Measurements from ENCODE around the gene ATOH7.
"Not testable (repeated sequence)": the region's sequence is repeated elsewhere in the genome, so short reads cannot be mapped to it uniquely, and the experiment has no call there.

ATOH7 gene

GRCh38 chr10:68231817-68232251 is at the start of gene ATOH7:
Gene ATOH7 (minus strand): TSS chr10:68232113. CDS start chr10:68231677, 436 bp downstream.
- FAIRE-seq: no peak

GRCh38 chr10:68280758-68281157 is 48.8 kb upstream of the ATOH7 start:
- DNase-seq (ENCODE audit: low spot score) (no peak), FAIRE-seq (no peak)

More at GRCh38 chr10:68231817-68232251, at the start of gene ATOH7:
- no peak for DNase-seq (ENCODE audit: low spot score)

GRCh38 chr10:68278906-68279753 is 47.2 kb upstream of the ATOH7 start:
- FAIRE-seq; DNase-seq (ENCODE audit: low spot score): not testable (repeated sequence)

GRCh38 chr10:68277814-68278213 is 45.9 kb upstream of the ATOH7 start:
- DNase-seq (ENCODE audit: low spot score); FAIRE-seq: not testable (repeated sequence)

GRCh38 chr10:68276224-68276623 is 44.3 kb upstream of the ATOH7 start:
- DNase-seq (ENCODE audit: low spot score) (no peak), FAIRE-seq (no peak)

- FAIRE-seq (no peak), DNase-seq (ENCODE audit: low spot score) (no peak)
Observed at GRCh38 chr10:68275600-68276126, 43.8 kb upstream of the ATOH7 start.

- FAIRE-seq (no peak), DNase-seq (ENCODE audit: low spot score) (no peak)
Observed at GRCh38 chr10:68272833-68273232, 40.9 kb upstream of the ATOH7 start.

GRCh38 chr10:68271196-68271882 is 39.4 kb upstream of the ATOH7 start:
- FAIRE-seq (no peak), DNase-seq (ENCODE audit: low spot score) (no peak)

GRCh38 chr10:68269562-68270290 is 37.8 kb upstream of the ATOH7 start:
- no peak for DNase-seq (ENCODE audit: low spot score)
- no peak for FAIRE-seq

- FAIRE-seq (peak; percentile 5), DNase-seq (ENCODE audit: low spot score) (no peak)
Observed at GRCh38 chr10:68261132-68261856, 29.4 kb upstream of the ATOH7 start.

GRCh38 chr10:68253346-68253745 is 21.4 kb upstream of the ATOH7 start:
- DNase-seq (ENCODE audit: low spot score): no peak
- FAIRE-seq: no peak

GRCh38 chr10:68251625-68252495 is 19.9 kb upstream of the ATOH7 start:
- FAIRE-seq (no peak), DNase-seq (ENCODE audit: low spot score) (no peak)

GRCh38 chr10:68251151-68251550 is 19.2 kb upstream of the ATOH7 start:
- no peak for DNase-seq (ENCODE audit: low spot score)
- FAIRE-seq: no peak

- FAIRE-seq (no peak), DNase-seq (ENCODE audit: low spot score) (no peak)
Observed at GRCh38 chr10:68249297-68249696, 17.4 kb upstream of the ATOH7 start.

GRCh38 chr10:68247931-68248330 is 16.0 kb upstream of the ATOH7 start:
- DNase-seq (ENCODE audit: low spot score) (no peak), FAIRE-seq (no peak)

GRCh38 chr10:68246397-68246796 is 14.5 kb upstream of the ATOH7 start:
- not testable (repeated sequence) for FAIRE-seq; DNase-seq (ENCODE audit: low spot score)

GRCh38 chr10:68242051-68242450 is 10.1 kb upstream of the ATOH7 start:
- FAIRE-seq (no peak), DNase-seq (ENCODE audit: low spot score) (no peak)

GRCh38 chr10:68239596-68240150 is 7.8 kb upstream of the ATOH7 start:
- FAIRE-seq (no peak), DNase-seq (ENCODE audit: low spot score) (no peak)

- no peak for FAIRE-seq
- DNase-seq (ENCODE audit: low spot score): no peak
Observed at GRCh38 chr10:68239069-68239468, 7.2 kb upstream of the ATOH7 start.

GRCh38 chr10:68238371-68238770 is 6.5 kb upstream of the ATOH7 start:
- no peak for FAIRE-seq

More at GRCh38 chr10:68238371-68238770, 6.5 kb upstream of the ATOH7 start:
- no peak for DNase-seq (ENCODE audit: low spot score)

Measured in urothelium cell line (cell line).